Nephron progenitor cell (in vitro differentiated cells): ENCODE measurements around the gene TRIM27.
A peak's percentile ranks its signal among the peaks of the same experiment; 100 is the strongest.
"Not testable (repeated sequence)": the region's sequence is repeated elsewhere in the genome, so short reads cannot be mapped to it uniquely, and the experiment has no call there.

Experiments
- DNase-seq: peaks from one replicate; pipeline ENCODE4 v3.0.0; 2021
- H3K27ac Mint-ChIP-seq: 2 replicates; pipeline ENCODE4 v1.8.0; 2021; ENCODE audit warnings: mild to moderate bottlenecking, moderate library complexity, mixed read lengths
- H3K27me3 Mint-ChIP-seq: 2 replicates; pipeline ENCODE4 v1.8.0; 2021; ENCODE audit warnings: mild to moderate bottlenecking, low read depth, mixed read lengths; ENCODE audit not compliant: poor library complexity
- H3K36me3 Mint-ChIP-seq: 2 replicates; pipeline ENCODE4 v1.8.0; 2021; ENCODE audit warnings: low read depth, mixed read lengths
- H3K4me1 Mint-ChIP-seq: 2 replicates; pipeline ENCODE4 v1.8.0; 2021; ENCODE audit warnings: mixed read lengths
- H3K4me3 Mint-ChIP-seq: 2 replicates; pipeline ENCODE4 v1.8.0; 2021; ENCODE audit warnings: mild to moderate bottlenecking, moderate library complexity, mixed read lengths
- H3K9me3 Mint-ChIP-seq: 2 replicates; pipeline ENCODE4 v1.8.0; 2021; ENCODE audit warnings: mild to moderate bottlenecking, moderate library complexity, mixed read lengths
- CTCF ChIP-seq: fragments of 200-600 bp; sonication (generic); IDR thresholded peaks from 2 replicates; pipeline ENCODE4 v1.5.0; 2021; ENCODE audit warnings: antibody characterized with exemption

The TRIM27 gene

GRCh38 chr6:28956331-28956730 lies 32.5 kb upstream of the TRIM27 start:
- DNase-seq = no peak
- Mint-ChIP-seq H3K4me3 (no peak overlapping the region), H3K36me3 (peaks cover 19% of the 10 kb centered on the region), H3K27ac (peak overlapping the region; percentile 56), H3K4me1 (peaks cover 28% of the 10 kb centered on the region), H3K27me3 (peaks cover 13% of the 10 kb centered on the region), H3K9me3 (peaks cover 27% of the 10 kb centered on the region)
- no peak for TF ChIP-seq CTCF

GRCh38 chr6:28953585-28954258 lies 29.9 kb upstream of the TRIM27 start:
- H3K27me3 Mint-ChIP-seq = peaks cover 10% of the 10 kb centered on the region
- peaks cover 8% of the 10 kb centered on the region for H3K36me3 Mint-ChIP-seq
- peaks cover 20% of the 10 kb centered on the region for H3K9me3 Mint-ChIP-seq
- peaks cover 23% of the 10 kb centered on the region for H3K4me1 Mint-ChIP-seq
- peak overlapping the region; percentile 94 for H3K4me3 Mint-ChIP-seq
- DNase-seq = no peak
- TF ChIP-seq CTCF = no peak
- H3K27ac Mint-ChIP-seq = peak overlapping the region; percentile 70

GRCh38 chr6:28953039-28953584 lies 29.3 kb upstream of the TRIM27 start:
- Mint-ChIP-seq H3K36me3 (peaks cover 7% of the 10 kb centered on the region), H3K27me3 (peaks cover 10% of the 10 kb centered on the region), H3K9me3 (peaks cover 18% of the 10 kb centered on the region), H3K4me1 (peaks cover 28% of the 10 kb centered on the region), H3K27ac (peak overlapping the region; percentile 70), H3K4me3 (peak overlapping the region; percentile 94)
- TF ChIP-seq CTCF = no peak
- DNase-seq = peak; percentile 59

GRCh38 chr6:28949656-28950195 lies 25.9 kb upstream of the TRIM27 start:
- peaks cover 10% of the 10 kb centered on the region for H3K27me3 Mint-ChIP-seq
- peaks cover 49% of the 10 kb centered on the region for H3K4me1 Mint-ChIP-seq
- H3K27ac Mint-ChIP-seq, H3K4me3 Mint-ChIP-seq, DNase-seq: not testable (repeated sequence)
- peaks cover 12% of the 10 kb centered on the region for H3K36me3 Mint-ChIP-seq
- peaks cover 31% of the 10 kb centered on the region for H3K9me3 Mint-ChIP-seq

GRCh38 chr6:28948782-28949486 lies 25.1 kb upstream of the TRIM27 start:
- no peak for TF ChIP-seq CTCF
- DNase-seq = no peak
- Mint-ChIP-seq H3K9me3 (peaks cover 34% of the 10 kb centered on the region), H3K4me1 (peaks cover 50% of the 10 kb centered on the region), H3K27ac (no peak overlapping the region), H3K36me3 (peaks cover 12% of the 10 kb centered on the region), H3K4me3 (no peak overlapping the region), H3K27me3 (peaks cover 6% of the 10 kb centered on the region)

- Mint-ChIP-seq H3K36me3 (peaks cover 12% of the 10 kb centered on the region), H3K4me1 (peaks cover 43% of the 10 kb centered on the region), H3K4me3 (no peak overlapping the region), H3K9me3 (peaks cover 34% of the 10 kb centered on the region), H3K27me3 (no peaks in the 10 kb centered on the region), H3K27ac (peak overlapping the region; percentile 0)
- no peak for DNase-seq
- no peak for TF ChIP-seq CTCF
These were observed 24.1 kb upstream of the TRIM27 start for GRCh38 chr6:28947831-28948270.
